HepG2 (cell line): Measurements from ENCODE around the gene MYO18A. TPM values are rescaled to one million over a fixed set of nuclear protein-coding genes. Genes with fewer than 3 reads are reported as not detected.

Source experiments
- MLXIP ChIP-seq: sonication (generic); formaldehyde crosslinking; IDR thresholded peaks from 2 replicates; pipeline ENCODE4 v1.9.0; 2021; ENCODE audit warnings: missing genetic modification reagents, borderline replicate concordance
- PBX3 ChIP-seq: sonication (generic); formaldehyde crosslinking; IDR thresholded peaks from 2 replicates; pipeline ENCODE4 v1.8.1; 2023; ENCODE audit warnings: missing genetic modification reagents, inconsistent platforms, borderline replicate concordance
- RAD21 ChIP-seq: fragments of 450-650 bp; formaldehyde crosslinking; IDR thresholded peaks from 2 replicates; pipeline ENCODE4 v1.5.0; 2020; ENCODE audit warnings: mild to moderate bottlenecking
- SALL1 ChIP-seq: sonication (generic); formaldehyde crosslinking; IDR thresholded peaks from 2 replicates; pipeline ENCODE4 v1.8.0; 2022; ENCODE audit warnings: mild to moderate bottlenecking, missing genetic modification reagents
- ZFP90 ChIP-seq: sonication (generic); formaldehyde crosslinking; IDR thresholded peaks from 2 replicates; pipeline ENCODE4 v1.8.0; 2022; ENCODE audit warnings: missing genetic modification reagents, mild to moderate bottlenecking, inconsistent platforms, borderline replicate concordance
- ZNF761 ChIP-seq: sonication (generic); formaldehyde crosslinking; conservative IDR thresholded peaks from 2 replicates; pipeline ENCODE4 v1.4.0; 2020; ENCODE audit warnings: mild to moderate bottlenecking, missing genetic modification reagents
- polyA plus RNA-seq, 8 experiments: library from polyadenylated mRNA; depleted of rRNA in 3 of 8; stranded (reverse) in 7 of 8; unstranded in 1 of 8; fragments of >200 nt; fragmentation: Illumina TruSeq in 4 of 8; extraction: Trizol in 4 of 8; gene quantifications; 2 replicates each; pipeline versions ENCODE4 v1.2.1 to v1.2.3, GENCODE V29; 2011 to 2016; ENCODE audit warnings: low read depth in 4 of 8, missing spikeins in 1 of 8, mixed read lengths in 1 of 8; ENCODE audit not compliant: insufficient read depth in 1 of 8
- total RNA-seq, 5 experiments: library from RNA; depleted of rRNA; stranded (reverse); fragments of >200 nt; fragmentation: Illumina TruSeq; extraction: Trizol; gene quantifications; 2 replicates each; pipeline ENCODE4 v1.2.3, GENCODE V29; 2016; ENCODE audit warnings: low read depth in 1 of 5
- TF ChIP-seq, protein P1 (sequence below): sonication (generic); formaldehyde crosslinking; IDR thresholded peaks from 2 replicates; pipeline ENCODE4 v1.4.0; 2020; ENCODE audit warnings: missing genetic modification reagents, borderline replicate concordance
- TF ChIP-seq, protein P2 (sequence below): sonication (generic); formaldehyde crosslinking; IDR thresholded peaks from 2 replicates; pipeline ENCODE4 v1.4.0; 2020; ENCODE audit warnings: missing genetic modification reagents, mild to moderate bottlenecking, borderline replicate concordance

Gene MYO18A
- total and polyA plus RNA-seq, 2 of the 13 experiments (the other 11 are each of a cell fraction or from before 2014, with no cell fraction given), result 16.8 to 24.8 TPM

DNA sequence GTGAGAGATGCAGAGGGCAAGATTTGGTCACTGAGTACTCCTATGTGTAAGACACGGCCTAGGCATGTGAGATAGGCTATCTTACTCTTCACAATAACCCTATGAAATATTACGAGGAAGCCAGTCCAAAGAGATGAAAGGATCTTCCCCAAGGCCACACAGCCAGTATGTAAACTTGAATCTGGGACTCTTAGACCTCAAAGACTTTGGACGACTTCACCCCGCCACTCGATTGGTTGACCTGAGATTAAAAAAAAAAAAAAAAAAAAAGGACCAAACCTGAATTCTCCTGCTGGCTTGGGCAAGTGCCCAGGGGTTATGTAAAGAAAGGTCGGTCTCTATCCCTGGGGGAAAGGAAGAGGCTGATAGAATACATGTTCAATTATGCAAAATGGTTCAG lies 104.1 kb downstream of the MYO18A start (continued):
- TF ChIP-seq, protein P1, sequence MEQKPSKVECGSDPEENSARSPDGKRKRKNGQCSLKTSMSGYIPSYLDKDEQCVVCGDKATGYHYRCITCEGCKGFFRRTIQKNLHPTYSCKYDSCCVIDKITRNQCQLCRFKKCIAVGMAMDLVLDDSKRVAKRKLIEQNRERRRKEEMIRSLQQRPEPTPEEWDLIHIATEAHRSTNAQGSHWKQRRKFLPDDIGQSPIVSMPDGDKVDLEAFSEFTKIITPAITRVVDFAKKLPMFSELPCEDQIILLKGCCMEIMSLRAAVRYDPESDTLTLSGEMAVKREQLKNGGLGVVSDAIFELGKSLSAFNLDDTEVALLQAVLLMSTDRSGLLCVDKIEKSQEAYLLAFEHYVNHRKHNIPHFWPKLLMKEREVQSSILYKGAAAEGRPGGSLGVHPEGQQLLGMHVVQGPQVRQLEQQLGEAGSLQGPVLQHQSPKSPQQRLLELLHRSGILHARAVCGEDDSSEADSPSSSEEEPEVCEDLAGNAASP, result 0 out of 2 replicates have a peak, but pooled peaks have one; percentile 23
- TF ChIP-seq SALL1 (CRISPR knock-in tag) (peak; percentile 43; the same call in 1 of the 2 replicates), RAD21 (CRISPR knock-in tag) (no peak), ZFP90 (CRISPR knock-in tag) (no peak), MLXIP (CRISPR knock-in tag) (no peak), ZNF761 (no peak), PBX3 (no peak)
- TF ChIP-seq, protein P2, sequence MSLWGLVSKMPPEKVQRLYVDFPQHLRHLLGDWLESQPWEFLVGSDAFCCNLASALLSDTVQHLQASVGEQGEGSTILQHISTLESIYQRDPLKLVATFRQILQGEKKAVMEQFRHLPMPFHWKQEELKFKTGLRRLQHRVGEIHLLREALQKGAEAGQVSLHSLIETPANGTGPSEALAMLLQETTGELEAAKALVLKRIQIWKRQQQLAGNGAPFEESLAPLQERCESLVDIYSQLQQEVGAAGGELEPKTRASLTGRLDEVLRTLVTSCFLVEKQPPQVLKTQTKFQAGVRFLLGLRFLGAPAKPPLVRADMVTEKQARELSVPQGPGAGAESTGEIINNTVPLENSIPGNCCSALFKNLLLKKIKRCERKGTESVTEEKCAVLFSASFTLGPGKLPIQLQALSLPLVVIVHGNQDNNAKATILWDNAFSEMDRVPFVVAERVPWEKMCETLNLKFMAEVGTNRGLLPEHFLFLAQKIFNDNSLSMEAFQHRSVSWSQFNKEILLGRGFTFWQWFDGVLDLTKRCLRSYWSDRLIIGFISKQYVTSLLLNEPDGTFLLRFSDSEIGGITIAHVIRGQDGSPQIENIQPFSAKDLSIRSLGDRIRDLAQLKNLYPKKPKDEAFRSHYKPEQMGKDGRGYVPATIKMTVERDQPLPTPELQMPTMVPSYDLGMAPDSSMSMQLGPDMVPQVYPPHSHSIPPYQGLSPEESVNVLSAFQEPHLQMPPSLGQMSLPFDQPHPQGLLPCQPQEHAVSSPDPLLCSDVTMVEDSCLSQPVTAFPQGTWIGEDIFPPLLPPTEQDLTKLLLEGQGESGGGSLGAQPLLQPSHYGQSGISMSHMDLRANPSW (CRISPR knock-in tag), result no peak
